Measurements from ENCODE around the gene NINJ2. TPM values are rescaled to one million over a fixed set of nuclear protein-coding genes. Genes with fewer than 3 reads are reported as not detected.
A peak's percentile ranks its signal among the peaks of the same experiment; 100 is the strongest.

NINJ2 gene
- total RNA-seq, 2 donors from 2014 or later: 2.1 to 4.2 TPM

DNA sequence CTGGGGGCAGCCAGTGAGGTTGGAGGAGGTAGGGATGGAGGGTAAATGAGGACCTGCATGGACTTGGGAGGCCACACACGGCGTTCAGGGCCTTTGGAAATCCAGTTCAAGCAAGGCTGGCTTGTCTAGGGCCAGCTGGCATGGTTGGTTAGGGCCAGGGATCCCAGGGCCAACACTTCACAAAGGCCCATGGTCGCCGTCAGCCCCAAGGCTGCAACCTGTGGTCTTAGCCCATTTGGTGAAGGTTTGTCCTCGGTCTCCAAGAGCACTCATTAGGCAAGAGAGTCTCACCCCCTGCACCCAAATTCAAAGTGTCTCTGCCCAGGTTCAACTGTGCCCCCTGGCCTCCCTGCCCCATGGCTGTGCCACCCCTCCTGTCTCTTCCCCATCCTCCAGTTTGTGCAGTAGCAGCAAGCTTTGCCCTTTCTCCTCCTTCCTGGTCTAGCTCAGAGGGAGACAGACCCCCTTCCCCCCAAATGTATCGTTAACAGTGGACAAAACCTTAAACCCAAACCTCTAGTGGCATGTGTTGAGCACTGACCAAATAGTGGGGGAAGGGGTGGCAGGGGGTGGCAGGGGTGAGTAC, 94.1 kb downstream of the NINJ2 start:
- no peak overlapping the region for H3K27ac ChIP-seq
- peak overlapping the region; percentile 31 to 96 for H3K9ac ChIP-seq (ENCODE audit: low read depth in 2 of 2, low read length in 2 of 2)

DNA sequence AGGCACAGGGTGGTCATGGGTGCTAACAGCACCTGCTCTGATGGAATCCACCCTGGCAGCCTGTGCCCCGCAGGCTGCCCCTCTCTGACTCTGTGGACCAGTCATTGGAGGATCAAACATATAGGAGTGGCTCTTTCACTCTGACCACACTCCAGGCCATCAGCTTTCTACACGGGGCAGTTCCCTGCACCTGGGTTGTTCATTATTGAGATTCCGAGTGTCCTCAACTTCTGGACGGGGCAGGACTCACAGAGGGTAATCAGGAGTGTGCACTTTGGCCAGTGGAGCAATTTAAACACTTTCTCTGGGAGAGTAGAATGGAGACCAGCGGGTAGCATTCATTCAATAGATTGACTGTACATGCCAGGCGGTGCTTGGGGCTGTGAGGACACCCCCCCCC, 94.8 kb downstream of the NINJ2 start:
- peaks cover 5% of the 10 kb centered on the region for H3K4me1 ChIP-seq
- H3K9ac ChIP-seq (ENCODE audit: low read depth in 2 of 2, low read length in 2 of 2): no peak overlapping the region
- TF ChIP-seq CTCF (IDR thresholded peaks at IDR 0.05): no peak
- DNase-seq: peak; percentile 48
- H3K36me3 ChIP-seq: no peaks in the 10 kb centered on the region
- H3K27ac ChIP-seq: peak overlapping the region; percentile 24
- no peaks in the 10 kb centered on the region for H3K9me3 ChIP-seq
- H3K4me3 ChIP-seq: no peak overlapping the region
- intact Hi-C loops (cut with DNase I): loop anchor here (2.0 to 10.0 kb wide), 3 partner anchors 246 to 526 kb away; no protein-coding TSS in a partner anchor
- no peaks in the 10 kb centered on the region for H3K27me3 ChIP-seq

More for the DNA sequence above, 94.1 kb downstream of the NINJ2 start:
- TF ChIP-seq CTCF (IDR thresholded peaks at IDR 0.05): no peak
- Histone ChIP-seq H3K9me3 (no peaks in the 10 kb centered on the region), H3K4me3 (peak overlapping the region; percentile 55), H3K4me1 (peaks cover 5% of the 10 kb centered on the region), H3K36me3 (no peaks in the 10 kb centered on the region), H3K27me3 (no peaks in the 10 kb centered on the region)
- intact Hi-C loops (cut with DNase I): loop anchor here (2.0 to 10.0 kb wide), 3 partner anchors 246 to 526 kb away; no protein-coding TSS in a partner anchor
- DNase-seq: no peak

DNA sequence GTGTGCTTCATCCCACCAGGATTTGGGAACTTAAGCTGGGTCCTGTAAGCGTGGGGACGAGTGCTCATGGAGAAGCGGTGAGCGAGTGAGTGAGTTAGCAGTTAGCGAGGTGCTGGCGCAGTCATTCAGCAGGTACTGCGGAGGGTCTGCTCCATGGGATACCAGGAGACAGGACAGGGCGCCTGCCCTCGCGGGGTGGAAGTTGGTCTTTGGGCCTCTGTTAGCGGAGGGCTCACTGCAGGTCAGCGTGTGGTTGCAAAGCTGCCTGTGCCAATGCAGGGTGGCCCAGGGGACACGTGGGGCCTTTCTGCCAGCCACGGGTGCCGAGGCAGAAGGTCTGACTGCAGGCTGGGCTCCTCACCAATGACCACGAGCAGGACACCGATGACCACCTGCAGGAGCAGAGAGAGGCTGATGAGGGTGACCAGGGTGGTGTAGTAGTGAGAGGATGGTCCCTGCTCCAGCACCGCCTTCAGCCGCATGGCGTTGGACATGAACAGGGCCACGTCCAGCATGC, 97.6 kb downstream of the NINJ2 start:
- DNase-seq: no peak
- H3K4me3 ChIP-seq: no peak overlapping the region
- H3K27me3 ChIP-seq: no peaks in the 10 kb centered on the region
- no peaks in the 10 kb centered on the region for H3K4me1 ChIP-seq
- H3K9ac ChIP-seq (ENCODE audit: low read depth in 2 of 2, low read length in 2 of 2): no peak overlapping the region
- intact Hi-C loops (cut with DNase I): loop anchor here (5.0 to 10.0 kb wide), 2 partner anchors 387 to 529 kb away; no protein-coding TSS in a partner anchor
- no peak overlapping the region for H3K27ac ChIP-seq
- TF ChIP-seq CTCF (IDR thresholded peaks at IDR 0.05): no peak
- H3K9me3 ChIP-seq: no peaks in the 10 kb centered on the region
- no peaks in the 10 kb centered on the region for H3K36me3 ChIP-seq

GRCh38 chr12:565161-565560, 98.1 kb downstream of the NINJ2 start:
- Histone ChIP-seq H3K27ac (no peak overlapping the region), H3K9me3 (no peaks in the 10 kb centered on the region), H3K9ac (ENCODE audit: low read depth in 2 of 2, low read length in 2 of 2) (no peak overlapping the region), H3K4me3 (no peak overlapping the region), H3K27me3 (no peaks in the 10 kb centered on the region), H3K4me1 (no peaks in the 10 kb centered on the region), H3K36me3 (no peaks in the 10 kb centered on the region)
- no peak for TF ChIP-seq CTCF (IDR thresholded peaks at IDR 0.05)
- DNase-seq: no peak
- intact Hi-C loops (cut with DNase I): loop anchor here (5.0 to 10.0 kb wide), 2 partner anchors 387 to 530 kb away; no protein-coding TSS in a partner anchor

DNA sequence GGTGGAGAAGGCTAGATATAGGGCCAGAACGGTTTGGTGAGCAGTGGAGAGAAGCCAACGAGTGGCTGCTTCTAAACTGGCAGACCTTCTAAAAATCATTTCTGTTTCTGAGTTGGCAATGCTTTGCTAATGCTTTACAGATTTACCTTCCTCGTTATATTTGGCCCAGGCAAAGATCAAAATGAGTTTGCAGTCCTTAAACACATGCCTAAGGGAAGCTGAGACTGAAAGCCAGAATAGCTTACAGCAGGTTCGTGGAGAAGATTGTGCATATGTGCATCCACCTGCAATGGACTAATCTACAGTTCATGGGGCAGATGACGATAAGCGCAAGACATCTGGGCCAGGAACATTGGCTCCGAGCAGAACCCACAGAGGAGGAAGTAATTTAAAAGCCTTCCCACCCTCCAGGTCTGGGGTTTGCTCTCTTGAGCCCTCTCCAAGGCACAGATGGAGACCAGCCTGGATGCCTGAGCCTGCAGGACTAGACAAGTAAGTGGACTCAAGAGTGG, 99.4 kb downstream of the NINJ2 start:
- no peaks in the 10 kb centered on the region for H3K9me3 ChIP-seq
- H3K36me3 ChIP-seq: no peaks in the 10 kb centered on the region
- no peak overlapping the region for H3K9ac ChIP-seq (ENCODE audit: low read depth in 2 of 2, low read length in 2 of 2)
- DNase-seq: no peak
- TF ChIP-seq CTCF (IDR thresholded peaks at IDR 0.05): no peak
- no peaks in the 10 kb centered on the region for H3K4me1 ChIP-seq
- no peak overlapping the region for H3K4me3 ChIP-seq
- intact Hi-C loops (cut with DNase I): loop anchor here (10.0 kb wide), 1 partner anchor 531 kb away; no protein-coding TSS in a partner anchor
- no peaks in the 10 kb centered on the region for H3K27me3 ChIP-seq
- peak overlapping the region; percentile 9 for H3K27ac ChIP-seq
